Choroid plexus epithelial cell (primary cell): Measurements from ENCODE around the gene TSPAN1.
A peak's percentile ranks its signal among the peaks of the same experiment; 100 is the strongest.

ENCODE experiments used
- DNase-seq: peaks from one replicate; pipeline ENCODE4 v3.0.0-alpha.2; 2010; ENCODE audit warnings: low read depth
- H3K4me3 ChIP-seq: 2 replicates; pipeline ENCODE4 v1.5.1; 2011; ENCODE audit warnings: low read depth, mild to moderate bottlenecking, control low read depth, low read length, moderate library complexity
- CTCF ChIP-seq: conservative IDR thresholded peaks from 2 replicates; pipeline ENCODE4 v1.5.1; 2011; ENCODE audit warnings: low read depth, mild to moderate bottlenecking, control low read depth, inconsistent platforms, low read length, moderate library complexity

The TSPAN1 gene

GRCh38 chr1:46192171-46192570, 17.3 kb downstream of the TSPAN1 start:
- DNase-seq: no peak
- H3K4me3 ChIP-seq: no peak overlapping the region

GRCh38 chr1:46193285-46193684, 18.4 kb downstream of the TSPAN1 start:
- no peak for TF ChIP-seq CTCF
- no peak overlapping the region for H3K4me3 ChIP-seq
- DNase-seq: no peak

More at GRCh38 chr1:46192171-46192570, 17.3 kb downstream of the TSPAN1 start:
- no peak for TF ChIP-seq CTCF

GRCh38 chr1:46193984-46194570, 19.2 kb downstream of the TSPAN1 start:
- DNase-seq: peak; percentile 39
- TF ChIP-seq CTCF: no peak
- H3K4me3 ChIP-seq: no peak overlapping the region

GRCh38 chr1:46194641-46195193, 19.8 kb downstream of the TSPAN1 start:
- TF ChIP-seq CTCF: no peak
- peak; percentile 38 for DNase-seq
- H3K4me3 ChIP-seq: no peak overlapping the region

GRCh38 chr1:46196609-46197008, 21.7 kb downstream of the TSPAN1 start:
- H3K4me3 ChIP-seq: no peak overlapping the region
- no peak for DNase-seq
- TF ChIP-seq CTCF: no peak

GRCh38 chr1:46197560-46197963, 22.7 kb downstream of the TSPAN1 start:
- H3K4me3 ChIP-seq: peak overlapping the region; percentile 85
- TF ChIP-seq CTCF: no peak

GRCh38 chr1:46197964-46198811, 23.3 kb downstream of the TSPAN1 start, which contains the start of gene POMGNT1:
Gene POMGNT1 (minus strand): TSS chr1:46198434. CDS start chr1:46197821, 613 bp downstream.
- peak within 1 kb of the TSS; percentile 85 for H3K4me3 ChIP-seq
- TF ChIP-seq CTCF: peak; percentile 14

More at GRCh38 chr1:46197560-46197963, 22.7 kb downstream of the TSPAN1 start:
- no peak for DNase-seq

More at GRCh38 chr1:46197964-46198811, 23.3 kb downstream of the TSPAN1 start, which contains the start of gene POMGNT1:
- peak; percentile 47 for DNase-seq
